ENCODE results near the gene MYCN.
"Not testable (repeated sequence)": the region's sequence is repeated elsewhere in the genome, so short reads cannot be mapped to it uniquely, and the experiment has no call there.

Gene MYCN

GRCh38 chr2:15963109-15963976 lies 23.0 kb downstream of the MYCN start:
- not testable (repeated sequence) for DNase-seq

GRCh38 chr2:15963977-15964670 lies 23.8 kb downstream of the MYCN start:
- no peak for DNase-seq

- DNase-seq, result peak; percentile 26
These were observed 24.7 kb downstream of the MYCN start for GRCh38 chr2:15964936-15965563.

GRCh38 chr2:15965564-15966019 lies 25.2 kb downstream of the MYCN start:
- peak; percentile 80 for DNase-seq

GRCh38 chr2:15967415-15968279 lies 27.3 kb downstream of the MYCN start:
- no peak for DNase-seq

GRCh38 chr2:15968280-15969178 lies 28.2 kb downstream of the MYCN start:
- no peak for DNase-seq

GRCh38 chr2:15969214-15969613 lies 28.9 kb downstream of the MYCN start:
- DNase-seq, result no peak

- DNase-seq, result no peak
These were observed 30.4 kb downstream of the MYCN start for GRCh38 chr2:15970701-15971100.

- DNase-seq, result peak; percentile 31
These were observed 31.0 kb downstream of the MYCN start for GRCh38 chr2:15971351-15971750.

GRCh38 chr2:15971831-15972522 lies 31.6 kb downstream of the MYCN start:
- DNase-seq, result no peak

- no peak for DNase-seq
These were observed 33.4 kb downstream of the MYCN start for GRCh38 chr2:15973481-15974401.

GRCh38 chr2:15974565-15975260 lies 34.4 kb downstream of the MYCN start:
- DNase-seq, result no peak

GRCh38 chr2:15975261-15975600 lies 34.9 kb downstream of the MYCN start:
- no peak for DNase-seq

GRCh38 chr2:15975676-15976075 lies 35.3 kb downstream of the MYCN start:
- DNase-seq, result no peak

- DNase-seq, result no peak
These were observed 36.0 kb downstream of the MYCN start for GRCh38 chr2:15976354-15976753.

- DNase-seq, result no peak
These were observed 38.9 kb downstream of the MYCN start for GRCh38 chr2:15979051-15979758.

GRCh38 chr2:15979759-15980604 lies 39.6 kb downstream of the MYCN start:
- DNase-seq, result no peak
